ENCODE data around the gene RTP2.

The RTP2 gene

GRCh38 chr3:187729598-187729997 lies 27.2 kb upstream of the RTP2 start:
- no peak overlapping the region for H3K4me3 ChIP-seq (ENCODE audit: low read depth, low read length)
- TF ChIP-seq CTCF (IDR thresholded peaks at IDR 0.05; ENCODE audit: insufficient read depth, low read length, missing control alignments): no peak
- POLR2A ChIA-PET: no interaction called here
- CTCF ChIA-PET: interaction anchor here (3.4 kb wide), 1 partner anchor 11 kb away, joined by 11 read pairs; no protein-coding TSS in a partner anchor
- no peak for DNase-seq (ENCODE audit: low read depth, low spot score)

- CTCF ChIA-PET: no interaction called here
- no peak overlapping the region for H3K4me3 ChIP-seq (ENCODE audit: low read depth, low read length)
- TF ChIP-seq CTCF (IDR thresholded peaks at IDR 0.05; ENCODE audit: insufficient read depth, low read length, missing control alignments): no peak
- DNase-seq (ENCODE audit: low read depth, low spot score): no peak
- POLR2A ChIA-PET: interaction anchor here (1.2 kb wide), 1 partner anchor 10 kb away, joined by 3 read pairs; no protein-coding TSS in a partner anchor
Observed at GRCh38 chr3:187728940-187729583, 26.7 kb upstream of the RTP2 start.

GRCh38 chr3:187728248-187728647 lies 25.9 kb upstream of the RTP2 start:
- TF ChIP-seq CTCF (IDR thresholded peaks at IDR 0.05; ENCODE audit: insufficient read depth, low read length, missing control alignments): no peak
- no peak overlapping the region for H3K4me3 ChIP-seq (ENCODE audit: low read depth, low read length)
- POLR2A ChIA-PET: interaction anchor here (1.2 kb wide), 1 partner anchor 9 kb away, joined by 3 read pairs; no protein-coding TSS in a partner anchor
- DNase-seq (ENCODE audit: low read depth, low spot score): no peak
- CTCF ChIA-PET: interaction anchor here (2.6 to 3.2 kb wide), 2 partner anchors 11 to 12 kb away, joined by 9 to 13 read pairs; no protein-coding TSS in a partner anchor

- CTCF ChIA-PET: interaction anchor here (1.2 to 3.2 kb wide), 4 partner anchors 10 to 451 kb away, joined by 3 to 13 read pairs (median 7); no protein-coding TSS in a partner anchor
- H3K4me3 ChIP-seq (ENCODE audit: low read depth, low read length): no peak overlapping the region
- POLR2A ChIA-PET: no interaction called here
- no peak for TF ChIP-seq CTCF (IDR thresholded peaks at IDR 0.05; ENCODE audit: insufficient read depth, low read length, missing control alignments)
- DNase-seq (ENCODE audit: low read depth, low spot score): no peak
Observed at GRCh38 chr3:187726564-187726963, 24.2 kb upstream of the RTP2 start.

- ChIA-PET POLR2A (no interaction called here), CTCF (interaction anchor here (1.2 to 3.2 kb wide), 4 partner anchors 10 to 452 kb away, joined by 3 to 13 read pairs (median 7); no protein-coding TSS in a partner anchor)
- no peak for DNase-seq (ENCODE audit: low read depth, low spot score)
- H3K4me3 ChIP-seq (ENCODE audit: low read depth, low read length): no peak overlapping the region
- TF ChIP-seq CTCF (IDR thresholded peaks at IDR 0.05; ENCODE audit: insufficient read depth, low read length, missing control alignments): no peak
Observed at GRCh38 chr3:187725653-187726370, 23.5 kb upstream of the RTP2 start.

GRCh38 chr3:187725224-187725623 lies 22.9 kb upstream of the RTP2 start:
- POLR2A ChIA-PET: no interaction called here
- CTCF ChIA-PET: no interaction called here
- TF ChIP-seq CTCF (IDR thresholded peaks at IDR 0.05; ENCODE audit: insufficient read depth, low read length, missing control alignments): no peak
- DNase-seq (ENCODE audit: low read depth, low spot score): no peak
- H3K4me3 ChIP-seq (ENCODE audit: low read depth, low read length): no peak overlapping the region
